Right lobe of liver (tissue), 4 donors: ENCODE results near the gene WDR88.
"Not testable (repeated sequence)": the region's sequence is repeated elsewhere in the genome, so short reads cannot be mapped to it uniquely, and the experiment has no call there.

Source experiments
- POLR2A ChIP-seq: fragments of 450-650 bp; IDR thresholded peaks from one replicate; pipeline ENCODE4 v1.6.1; 2017; ENCODE audit warnings: antibody characterized with exemption, mild to moderate bottlenecking
- TF ChIP-seq, protein P1 (sequence below), 4 donors: fragments of 200-600 bp in 3 of 4; fragments of 450-650 bp in 1 of 4; IDR thresholded peaks; one replicate each; pipeline versions ENCODE4 v1.5.1 to v1.8.0; 2016 to 2022; ENCODE audit warnings: antibody characterized with exemption in 4 of 4, mild to moderate bottlenecking in 2 of 4
- donor health status: DM: no; HTN: no; CAD: no.
- donor health status: DM: no; HTN: no; CAD: no.
- donor health status: DM: no; HTN: yes; CAD: no.

DNA sequence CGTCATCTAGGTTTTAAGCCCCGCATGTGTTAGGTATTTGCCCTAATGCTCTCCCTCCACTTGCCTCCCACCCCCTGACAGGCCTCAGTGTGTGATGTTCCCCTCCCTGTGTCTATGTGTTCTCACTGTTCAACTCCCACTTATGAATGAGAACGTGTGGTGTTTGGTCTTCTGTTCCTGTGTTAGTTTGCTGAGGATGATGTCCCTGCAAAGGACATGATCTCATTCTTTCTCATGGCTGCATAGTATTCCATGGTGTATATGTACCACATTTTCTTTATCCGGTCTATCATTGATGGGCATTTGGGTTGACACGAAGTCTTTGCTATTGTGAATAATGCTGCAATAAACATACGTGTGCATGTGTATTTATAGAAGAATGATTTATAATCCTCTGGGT is 22.4 kb downstream of the WDR88 start:
- TF ChIP-seq, protein P1, sequence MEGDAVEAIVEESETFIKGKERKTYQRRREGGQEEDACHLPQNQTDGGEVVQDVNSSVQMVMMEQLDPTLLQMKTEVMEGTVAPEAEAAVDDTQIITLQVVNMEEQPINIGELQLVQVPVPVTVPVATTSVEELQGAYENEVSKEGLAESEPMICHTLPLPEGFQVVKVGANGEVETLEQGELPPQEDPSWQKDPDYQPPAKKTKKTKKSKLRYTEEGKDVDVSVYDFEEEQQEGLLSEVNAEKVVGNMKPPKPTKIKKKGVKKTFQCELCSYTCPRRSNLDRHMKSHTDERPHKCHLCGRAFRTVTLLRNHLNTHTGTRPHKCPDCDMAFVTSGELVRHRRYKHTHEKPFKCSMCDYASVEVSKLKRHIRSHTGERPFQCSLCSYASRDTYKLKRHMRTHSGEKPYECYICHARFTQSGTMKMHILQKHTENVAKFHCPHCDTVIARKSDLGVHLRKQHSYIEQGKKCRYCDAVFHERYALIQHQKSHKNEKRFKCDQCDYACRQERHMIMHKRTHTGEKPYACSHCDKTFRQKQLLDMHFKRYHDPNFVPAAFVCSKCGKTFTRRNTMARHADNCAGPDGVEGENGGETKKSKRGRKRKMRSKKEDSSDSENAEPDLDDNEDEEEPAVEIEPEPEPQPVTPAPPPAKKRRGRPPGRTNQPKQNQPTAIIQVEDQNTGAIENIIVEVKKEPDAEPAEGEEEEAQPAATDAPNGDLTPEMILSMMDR (IDR thresholded peaks at IDR 0.05), result not testable (repeated sequence)
- not testable (repeated sequence) for TF ChIP-seq POLR2A
